HuH-7.5 (cell line): Measurements from ENCODE around the gene MGAT5.

Experiments
- DNase-seq: peaks from one replicate; pipeline ENCODE4 v3.0.0; 2011; ENCODE audit warnings: low spot score

MGAT5 gene

DNA sequence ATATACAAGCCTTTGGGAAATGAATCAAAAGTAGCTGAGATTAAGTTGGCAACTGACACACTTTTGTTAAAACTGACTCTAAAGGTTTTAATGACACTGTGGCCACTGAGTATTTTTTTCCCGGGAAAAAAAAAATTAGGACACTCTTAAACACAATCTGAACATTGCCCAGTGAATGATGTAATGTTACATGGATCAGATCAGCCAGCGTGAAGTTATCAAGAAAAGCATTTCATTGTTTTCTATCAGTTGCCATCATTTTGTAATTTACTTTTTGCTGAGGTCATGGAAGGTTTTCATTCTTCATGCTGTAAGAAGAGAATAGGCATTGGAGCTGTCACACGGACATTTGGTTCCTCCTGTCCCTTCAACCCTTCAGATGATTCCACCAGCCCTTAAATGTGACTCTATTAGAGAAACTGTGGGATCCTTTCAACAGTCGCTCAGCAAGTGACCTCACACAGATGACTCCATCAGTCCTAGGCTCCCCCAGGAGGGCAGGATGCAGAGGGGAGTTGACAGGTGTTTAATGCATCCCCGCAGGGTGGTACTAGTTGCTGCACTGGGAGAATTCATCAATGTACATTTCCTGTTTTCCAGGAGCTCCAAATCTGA is 164.2 kb downstream of the MGAT5 start:
- DNase-seq: no peak

DNA sequence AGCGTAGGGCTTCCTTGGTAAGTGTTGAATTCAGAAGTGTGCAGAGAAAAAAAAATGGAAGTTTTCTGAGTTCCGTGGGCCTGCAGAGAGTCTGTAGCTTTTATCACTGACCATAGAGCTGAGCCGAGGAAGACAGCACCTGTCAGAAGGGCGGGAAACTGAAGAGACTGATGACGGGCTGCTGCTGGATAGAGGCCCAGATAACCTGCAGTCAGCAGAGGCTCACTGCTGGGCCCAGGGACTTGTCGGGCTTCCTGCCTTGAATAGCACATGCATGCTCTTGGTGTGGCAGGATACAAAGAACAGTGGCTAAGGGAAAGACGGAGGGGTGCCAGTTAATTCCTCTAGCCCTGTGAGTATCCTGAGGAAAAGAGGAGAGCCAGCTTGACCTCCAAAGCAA is 166.4 kb downstream of the MGAT5 start:
- DNase-seq: no peak

DNA sequence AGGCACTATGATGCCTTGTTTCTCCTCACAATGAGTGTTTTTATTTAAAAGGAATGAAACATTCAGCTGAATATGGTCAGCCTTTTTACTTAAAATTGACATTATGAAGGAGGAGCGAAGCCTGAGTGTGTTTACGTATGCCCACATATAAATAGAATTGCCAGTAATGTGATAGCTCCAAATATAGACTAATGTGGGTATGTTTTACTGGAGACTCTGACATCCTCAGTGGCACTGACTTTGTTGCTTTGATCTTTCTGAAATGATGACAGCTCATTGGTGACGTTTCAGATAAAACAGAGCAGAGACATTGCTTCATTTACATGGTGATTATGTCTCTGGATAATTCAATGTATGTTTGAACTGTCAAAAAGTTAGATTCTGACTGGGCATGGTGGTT is 167.0 kb downstream of the MGAT5 start:
- no peak for DNase-seq

GRCh38 chr2:134421556-134422328 is 167.9 kb downstream of the MGAT5 start:
- DNase-seq: no peak

- DNase-seq: no peak
Observed at GRCh38 chr2:134425724-134426496, 172.0 kb downstream of the MGAT5 start.

DNA sequence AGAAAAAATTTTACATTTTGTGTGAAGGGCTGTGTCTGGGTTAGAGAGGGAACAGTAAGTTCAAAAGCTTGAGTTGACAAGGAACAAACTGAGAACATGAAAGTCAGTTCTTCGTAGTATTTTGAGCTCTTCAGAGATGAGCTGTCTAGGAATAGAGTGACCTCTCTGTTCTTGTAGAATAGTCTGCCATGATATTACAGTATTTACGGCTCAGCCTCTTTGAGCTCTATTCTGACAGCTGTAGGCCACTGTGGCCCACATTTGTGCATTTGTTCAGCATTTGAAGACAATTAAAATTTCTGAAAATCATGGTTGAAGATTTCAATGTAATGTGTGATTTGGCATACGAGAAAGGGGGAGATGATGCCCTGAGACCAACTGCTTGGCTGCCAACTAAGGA is 172.8 kb downstream of the MGAT5 start:
- no peak for DNase-seq

DNA sequence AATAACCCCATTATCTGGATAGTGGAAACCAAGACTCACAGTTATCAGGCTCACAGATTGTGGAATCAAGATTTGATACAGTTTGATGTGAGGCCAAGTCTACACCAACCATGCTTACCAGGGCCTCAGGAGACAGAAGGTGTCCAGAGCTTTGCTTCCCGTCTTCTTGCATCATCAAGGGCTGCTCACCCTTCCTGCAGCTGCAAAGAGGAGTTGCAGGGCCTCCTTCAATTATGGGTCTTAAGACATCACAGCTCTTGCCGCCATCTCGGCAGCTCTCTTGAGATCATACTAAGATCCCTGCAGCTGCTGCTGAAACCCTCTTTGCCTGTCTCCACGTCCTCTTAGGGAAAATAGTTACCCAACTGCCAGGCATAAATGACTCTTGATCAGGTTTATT is 176.0 kb downstream of the MGAT5 start:
- no peak for DNase-seq

DNA sequence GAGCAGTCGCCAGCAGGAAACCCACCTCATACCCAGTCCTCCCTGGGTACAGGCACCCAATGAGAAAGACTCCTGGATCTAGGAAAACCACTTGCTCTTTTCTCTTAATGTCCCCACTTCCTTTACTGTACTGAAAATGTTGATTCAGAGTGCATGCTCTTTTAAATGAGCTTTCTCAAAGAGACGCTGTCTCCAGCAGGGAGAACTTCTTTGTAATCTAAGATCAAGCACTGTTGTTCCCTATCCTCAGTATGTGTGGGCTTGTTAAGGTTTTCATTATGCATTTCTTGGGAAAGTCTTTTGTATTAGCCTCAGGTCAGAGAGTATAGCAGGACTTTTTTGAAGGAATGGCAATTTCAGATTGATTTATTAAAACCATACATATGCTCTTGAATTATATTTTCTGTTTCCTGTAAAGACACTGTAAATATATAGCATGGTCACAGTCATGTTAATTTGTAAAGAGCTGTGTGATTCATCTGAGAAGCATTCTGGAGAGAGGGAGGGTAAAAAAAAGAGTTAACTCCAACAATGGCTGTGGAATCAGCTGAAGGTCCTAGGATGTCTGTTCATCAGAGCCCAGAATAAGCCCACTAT is 178.1 kb downstream of the MGAT5 start:
- DNase-seq: no peak

GRCh38 chr2:134432435-134432883 is 178.6 kb downstream of the MGAT5 start:
- DNase-seq: no peak

- DNase-seq: no peak
Observed at GRCh38 chr2:134433469-134433868, 179.6 kb downstream of the MGAT5 start.

DNA sequence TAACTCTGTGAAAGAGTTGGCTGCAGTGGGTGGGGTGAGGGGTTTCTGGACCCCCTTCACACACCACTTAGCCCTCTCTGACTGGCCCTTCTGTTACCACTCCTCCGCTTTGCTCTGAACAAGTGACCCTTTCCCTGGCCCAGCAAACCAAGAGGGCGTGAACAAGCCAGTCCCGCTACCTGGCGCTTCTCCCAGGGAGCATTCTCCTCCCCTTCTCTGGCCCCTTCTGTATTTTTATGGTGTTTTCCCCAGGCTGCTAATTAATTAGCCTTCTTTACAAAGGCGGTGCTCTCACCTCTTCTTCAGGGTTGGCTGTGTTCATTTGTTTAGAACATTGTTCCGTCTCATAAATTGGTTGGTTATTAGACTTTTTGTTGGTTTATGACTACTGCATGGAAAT is 180.1 kb downstream of the MGAT5 start:
- no peak for DNase-seq

DNA sequence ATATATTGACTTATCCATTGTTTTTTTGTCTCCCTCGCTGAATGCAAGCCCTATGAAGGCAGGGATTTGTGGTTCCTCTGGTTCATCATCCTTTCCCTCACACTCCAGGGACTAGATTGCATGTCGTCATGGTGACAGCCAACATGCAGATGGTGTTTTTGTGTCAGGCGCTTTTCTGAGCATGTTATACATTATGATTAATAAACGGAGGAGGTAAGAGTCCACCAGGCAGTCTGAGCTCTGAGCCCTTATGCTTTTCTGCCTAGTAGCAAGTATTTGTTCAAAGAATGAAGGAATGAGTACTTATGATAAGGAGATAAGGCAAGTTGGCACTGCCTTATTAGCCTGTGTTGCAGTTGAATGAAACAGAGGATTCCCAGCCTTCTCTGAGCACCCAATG is 181.6 kb downstream of the MGAT5 start:
- DNase-seq: no peak

GRCh38 chr2:134435936-134436335 is 182.1 kb downstream of the MGAT5 start:
- DNase-seq: no peak

DNA sequence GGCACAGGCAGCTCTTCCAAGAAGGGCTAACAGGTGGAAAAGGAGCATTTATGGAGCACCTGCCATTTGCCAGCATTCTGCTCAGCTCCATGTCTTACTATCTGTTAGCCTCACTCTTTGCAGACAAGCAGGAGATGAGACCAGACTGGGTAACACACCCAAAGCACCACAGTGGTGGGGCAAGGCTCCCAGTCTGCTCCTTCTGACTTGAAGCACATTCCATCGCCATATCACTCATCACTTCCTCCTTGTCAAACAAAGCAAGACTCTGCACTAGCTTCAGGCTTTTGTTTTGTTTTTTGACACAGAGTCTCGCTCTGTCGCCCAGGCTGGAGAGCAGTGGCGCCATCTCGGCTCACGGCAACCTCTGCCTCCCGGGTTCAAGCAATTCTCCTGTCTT is 182.8 kb downstream of the MGAT5 start:
- DNase-seq: no peak

- DNase-seq: no peak
Observed at GRCh38 chr2:134438371-134438770, 184.5 kb downstream of the MGAT5 start.

DNA sequence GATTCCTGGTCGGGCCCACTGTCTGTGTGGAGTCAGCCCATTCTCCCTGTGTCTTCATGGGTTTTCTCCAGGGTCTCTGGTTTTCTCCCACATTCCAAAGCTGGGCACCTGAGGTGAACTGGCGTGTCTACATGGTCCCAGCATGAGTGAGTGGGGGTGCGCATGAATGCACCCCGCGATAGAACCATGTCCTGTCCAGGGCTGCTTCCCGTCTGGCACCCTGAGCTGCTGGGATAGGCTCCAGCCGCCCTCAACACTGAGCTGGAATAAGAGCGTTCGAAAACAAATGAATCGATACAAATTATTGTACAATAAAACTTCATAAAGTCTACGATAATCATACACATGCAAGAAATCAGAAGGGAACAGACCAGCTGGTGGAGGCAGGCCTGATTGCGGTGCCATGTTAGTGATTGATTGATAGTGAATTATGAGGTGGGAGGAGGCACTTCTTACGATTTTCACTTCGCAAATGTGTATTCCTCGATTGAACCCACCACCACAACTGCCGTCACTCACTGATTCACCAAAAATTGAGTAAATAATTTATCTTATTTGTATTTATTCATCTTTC is 186.6 kb downstream of the MGAT5 start:
- DNase-seq: no peak

DNA sequence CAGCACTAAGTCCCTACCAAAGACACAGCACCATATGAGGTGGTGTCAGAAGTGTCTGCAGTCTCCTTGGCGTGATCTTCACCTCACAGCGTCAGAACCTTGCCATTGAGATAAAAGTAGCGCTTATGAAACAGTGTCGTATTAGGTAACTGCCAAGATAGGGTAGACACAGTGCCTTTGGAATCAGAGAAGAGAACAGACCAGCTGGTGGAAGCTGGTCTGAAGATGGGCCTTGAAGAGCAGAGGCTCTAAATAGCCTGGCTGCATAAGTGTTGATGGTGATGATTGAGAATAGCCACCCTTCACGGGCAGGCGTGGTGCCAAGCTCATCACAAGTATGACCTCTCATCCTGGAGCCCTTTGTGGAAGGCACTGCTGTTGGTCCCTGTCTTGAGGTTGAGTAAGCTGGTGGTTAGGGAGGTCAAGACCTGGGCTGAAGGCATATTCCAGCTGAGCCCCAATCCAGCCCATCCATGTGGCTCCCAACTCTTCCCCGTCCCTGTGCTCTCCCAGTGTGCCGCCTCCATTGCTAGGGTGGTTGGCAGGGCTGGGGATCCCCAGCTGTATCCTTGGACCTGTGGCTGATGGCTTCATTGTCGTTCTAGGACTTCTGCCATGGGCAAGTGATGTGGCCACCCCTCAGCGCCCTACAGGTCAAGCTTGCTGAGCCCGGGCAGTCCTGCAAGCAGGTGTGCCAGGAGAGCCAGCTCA is 187.4 kb downstream of the MGAT5 start:
- DNase-seq: no peak

- no peak for DNase-seq
Observed at GRCh38 chr2:134443814-134444480, 190.1 kb downstream of the MGAT5 start.

GRCh38 chr2:134445116-134445515 is 191.2 kb downstream of the MGAT5 start:
- DNase-seq: no peak

GRCh38 chr2:134445985-134446382 is 192.1 kb downstream of the MGAT5 start:
- DNase-seq: no peak

GRCh38 chr2:134446383-134447017 is 192.6 kb downstream of the MGAT5 start:
- DNase-seq: no peak
